ENCODE data around the gene GNE. TPM values are rescaled to one million over a fixed set of nuclear protein-coding genes. Genes with fewer than 3 reads are reported as not detected.

The GNE gene
- total and polyA plus RNA-seq, 2 of the 8 experiments (the other 6 are each of a cell fraction or from before 2014, with no cell fraction given) = 5.1 to 11.1 TPM

DNA sequence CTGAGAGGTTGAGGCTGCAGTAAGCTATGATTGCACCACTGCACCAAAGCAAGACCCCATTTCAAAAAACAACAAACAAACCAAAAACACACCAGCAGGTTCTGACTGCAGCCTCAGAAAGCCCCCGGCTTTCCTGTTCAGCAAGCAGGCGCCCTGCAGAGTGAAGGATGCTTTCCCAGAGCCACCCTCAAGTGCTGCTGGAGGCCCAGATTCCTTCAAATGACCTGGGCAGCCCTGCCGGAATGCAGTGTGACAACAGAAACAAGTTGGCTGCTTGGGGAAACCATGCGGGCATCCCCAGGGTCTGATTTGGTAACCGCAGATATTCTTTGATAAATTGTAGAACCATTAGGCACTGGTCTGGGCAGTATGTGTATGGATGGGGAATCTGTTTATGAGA is 35.7 kb upstream of the GNE start (continued):
- TF ChIP-seq, protein P1, sequence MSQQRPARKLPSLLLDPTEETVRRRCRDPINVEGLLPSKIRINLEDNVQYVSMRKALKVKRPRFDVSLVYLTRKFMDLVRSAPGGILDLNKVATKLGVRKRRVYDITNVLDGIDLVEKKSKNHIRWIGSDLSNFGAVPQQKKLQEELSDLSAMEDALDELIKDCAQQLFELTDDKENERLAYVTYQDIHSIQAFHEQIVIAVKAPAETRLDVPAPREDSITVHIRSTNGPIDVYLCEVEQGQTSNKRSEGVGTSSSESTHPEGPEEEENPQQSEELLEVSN (IDR thresholded peaks at IDR 0.05) = no peak
- no peak for TF ChIP-seq SP2 (IDR thresholded peaks at IDR 0.05; ENCODE audit: low read length)
- no peak for TF ChIP-seq MAFK (IDR thresholded peaks at IDR 0.05; ENCODE audit: low read depth, low read length)
- no peak for TF ChIP-seq EGR1 (IDR thresholded peaks at IDR 0.05; ENCODE audit: borderline replicate concordance, low read depth, low read length)

Measured in H1 (cell line).